ENCODE data around the gene DLG2. TPM values are rescaled to one million over a fixed set of nuclear protein-coding genes. Genes with fewer than 3 reads are reported as not detected.

Gene DLG2
- total RNA-seq, 4 donors from 2014 or later = 2.9 to 30.2 (median 22.6) TPM

DNA sequence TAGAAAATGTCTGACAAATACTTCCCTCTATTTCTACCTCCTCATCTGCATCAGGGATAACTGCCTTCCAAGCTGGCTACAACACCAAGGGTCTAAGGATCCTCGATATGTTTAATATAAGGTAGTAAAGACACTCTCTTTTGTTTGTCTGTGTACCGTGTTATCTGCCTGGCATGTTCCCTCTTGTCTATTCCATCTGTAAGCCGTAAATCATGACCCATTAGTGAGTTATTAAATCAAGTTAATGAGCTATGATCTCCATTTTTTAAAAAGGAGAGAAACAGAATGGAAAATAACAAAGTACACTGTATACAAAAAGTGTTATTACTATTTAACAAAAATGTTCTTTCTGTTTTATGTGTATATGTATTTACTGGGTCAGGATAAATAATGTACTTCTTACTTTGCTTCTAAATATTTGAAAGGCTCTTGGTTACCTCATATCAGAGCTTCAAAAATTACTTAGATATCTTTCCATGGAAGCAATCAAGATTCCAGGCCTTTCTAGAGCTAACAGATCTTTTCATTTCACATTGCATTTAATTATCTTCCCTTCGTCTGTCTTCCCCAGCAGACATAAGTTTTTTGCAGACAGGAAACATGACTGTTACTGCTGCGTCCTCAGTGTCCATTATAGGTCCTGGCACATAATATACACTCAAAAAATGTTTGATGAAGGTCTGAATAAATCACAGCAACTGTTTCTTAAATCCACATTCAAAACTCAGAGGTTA lies 1998.4 kb downstream of the DLG2 start:
- Histone ChIP-seq H3K4me1 (no peaks in the 10 kb centered on the region), H3K9me3 (no peaks in the 10 kb centered on the region), H3K36me3 (no peaks in the 10 kb centered on the region), H3K27ac (no peak overlapping the region), H3K4me3 (no peak overlapping the region), H3K27me3 (no peaks in the 10 kb centered on the region)
- no peak for TF ChIP-seq POLR2A (IDR thresholded peaks at IDR 0.05)
- TF ChIP-seq CTCF (IDR thresholded peaks at IDR 0.05) = no peak
- no peak for DNase-seq
- intact Hi-C loops (cut with DNase I; ENCODE audit: low total_unique reads) = no loop called here

GRCh38 chr11:83625336-83625735 lies 2001.8 kb downstream of the DLG2 start:
- no peaks in the 10 kb centered on the region for H3K36me3 ChIP-seq

DNA sequence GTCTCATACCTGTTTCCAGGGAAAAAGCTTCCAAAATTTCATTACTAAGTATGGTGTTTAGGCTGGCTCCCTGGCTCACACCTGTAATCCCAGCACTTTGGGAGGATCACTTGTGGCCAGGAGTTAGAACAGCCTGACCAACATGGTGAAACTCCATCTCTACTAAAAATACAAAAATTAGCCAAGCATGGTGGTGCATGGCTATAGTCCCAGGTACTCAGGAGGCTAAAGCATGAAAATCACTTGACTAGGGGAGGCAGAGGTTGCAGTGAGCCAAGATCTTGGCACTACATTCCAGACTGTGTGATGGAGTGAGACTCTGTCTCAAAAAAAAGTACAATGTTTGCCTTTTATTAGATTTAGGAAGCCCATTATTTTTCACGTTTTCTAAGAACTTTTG lies 2009.5 kb downstream of the DLG2 start:
- Histone ChIP-seq H3K4me1 (no peaks in the 10 kb centered on the region), H3K27ac (no peak overlapping the region), H3K9me3 (no peaks in the 10 kb centered on the region), H3K4me3 (no peak overlapping the region), H3K27me3 (no peaks in the 10 kb centered on the region), H3K36me3 (no peaks in the 10 kb centered on the region)
- TF ChIP-seq CTCF (IDR thresholded peaks at IDR 0.05) (no peak), POLR2A (IDR thresholded peaks at IDR 0.05) (no peak)
- intact Hi-C loops (cut with DNase I; ENCODE audit: low total_unique reads) = no loop called here
- DNase-seq = no peak

More at GRCh38 chr11:83625336-83625735, 2001.8 kb downstream of the DLG2 start:
- H3K9me3 ChIP-seq = no peaks in the 10 kb centered on the region
- H3K4me3 ChIP-seq = no peak overlapping the region
- intact Hi-C loops (cut with DNase I; ENCODE audit: low total_unique reads) = no loop called here
- no peak overlapping the region for H3K27ac ChIP-seq
- no peak for DNase-seq
- no peak for TF ChIP-seq CTCF (IDR thresholded peaks at IDR 0.05)
- TF ChIP-seq POLR2A (IDR thresholded peaks at IDR 0.05) = no peak
- H3K27me3 ChIP-seq = no peaks in the 10 kb centered on the region
- no peaks in the 10 kb centered on the region for H3K4me1 ChIP-seq

DNA sequence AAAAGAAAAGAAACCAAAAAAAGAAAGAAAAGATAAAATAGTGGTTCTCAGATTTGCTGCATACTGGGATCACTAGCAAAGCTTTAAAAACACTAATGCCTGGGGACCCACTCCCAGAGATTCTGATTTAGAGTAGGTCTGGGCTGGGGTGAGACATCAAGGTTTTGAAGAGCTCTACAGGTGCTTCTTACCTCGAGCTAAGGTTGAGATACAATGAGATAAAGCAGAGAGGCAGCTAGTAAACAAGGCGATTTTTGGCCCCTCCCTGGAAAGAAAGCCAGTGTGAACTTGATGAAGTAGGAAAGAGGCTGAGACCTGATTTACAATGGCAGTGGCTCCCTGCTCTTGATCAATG lies 2013.4 kb downstream of the DLG2 start:
- Histone ChIP-seq H3K27ac (no peak overlapping the region), H3K36me3 (no peaks in the 10 kb centered on the region), H3K9me3 (no peaks in the 10 kb centered on the region), H3K4me1 (no peaks in the 10 kb centered on the region), H3K4me3 (no peak overlapping the region), H3K27me3 (no peaks in the 10 kb centered on the region)
- TF ChIP-seq POLR2A (IDR thresholded peaks at IDR 0.05) (no peak), CTCF (IDR thresholded peaks at IDR 0.05) (no peak)
- no peak for DNase-seq
- intact Hi-C loops (cut with DNase I; ENCODE audit: low total_unique reads) = no loop called here

DNA sequence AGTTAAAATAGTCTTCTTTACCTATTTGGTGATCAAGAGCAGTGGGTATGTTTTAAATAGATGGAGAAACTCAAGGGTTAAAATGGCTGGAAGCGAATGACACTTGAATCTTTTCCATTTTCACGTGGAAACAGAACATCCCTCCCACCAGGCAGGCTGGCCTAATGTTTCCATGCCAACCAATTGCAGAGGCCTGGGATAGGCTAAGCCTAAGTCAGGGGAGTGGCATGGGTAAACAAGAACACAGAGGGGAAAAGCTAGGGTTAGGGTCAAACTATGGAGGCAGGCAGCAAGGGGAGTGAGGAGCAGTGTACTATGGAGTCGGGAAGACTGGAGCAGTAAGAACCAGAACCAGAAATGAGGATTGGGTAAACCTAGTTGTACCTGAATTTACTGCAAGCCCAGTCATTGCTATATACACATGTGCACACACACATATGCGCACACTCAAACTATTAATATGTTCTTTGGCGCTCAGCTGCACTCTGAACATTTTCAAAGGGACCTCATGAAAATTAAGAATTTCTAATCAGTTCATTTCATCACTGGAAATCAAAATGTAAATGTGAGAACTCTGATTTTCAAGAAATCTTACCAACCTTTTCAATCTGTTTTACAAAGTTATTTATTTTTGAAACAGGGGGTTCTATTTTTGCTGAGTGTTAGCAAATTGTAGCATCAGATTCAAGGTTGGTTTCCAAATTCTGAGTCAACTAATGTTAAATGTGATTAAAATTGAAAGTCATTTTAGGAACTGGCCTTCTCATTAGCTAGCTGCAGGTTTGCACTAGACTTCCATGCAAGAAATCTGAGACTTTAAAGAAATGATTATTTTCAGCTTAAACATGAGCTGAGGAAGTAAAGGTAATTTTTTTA lies 2014.0 kb downstream of the DLG2 start:
- H3K27me3 ChIP-seq = no peaks in the 10 kb centered on the region
- no peaks in the 10 kb centered on the region for H3K9me3 ChIP-seq
- no peak overlapping the region for H3K4me3 ChIP-seq
- no peak for DNase-seq
- intact Hi-C loops (cut with DNase I; ENCODE audit: low total_unique reads) = no loop called here
- H3K36me3 ChIP-seq = no peaks in the 10 kb centered on the region
- TF ChIP-seq CTCF (IDR thresholded peaks at IDR 0.05) = no peak
- TF ChIP-seq POLR2A (IDR thresholded peaks at IDR 0.05) = no peak
- no peaks in the 10 kb centered on the region for H3K4me1 ChIP-seq
- no peak overlapping the region for H3K27ac ChIP-seq

Data from uterus (tissue), 4 donors.